ENCODE data around the gene TP73. TPM values are rescaled to one million over a fixed set of nuclear protein-coding genes. Genes with fewer than 3 reads are reported as not detected.

The TP73 gene
- total and polyA plus RNA-seq, 2 donors from 2014 or later = 0.54 TPM; not detected in 1

GRCh38 chr1:3650248-3651025 is 1.9 kb upstream of the TP73 start:
- no peaks in the 10 kb centered on the region for H3K9me3 ChIP-seq (ENCODE audit: control insufficient read depth in 2 of 3, insufficient read depth in 1 of 3, low read length in 3 of 3)
- FAIRE-seq (no peak), DNase-seq (peak in 1 of 5 donors; percentile 62)
- H3K27ac ChIP-seq (ENCODE audit: low read depth in 2 of 2, low read length in 2 of 2) = no peak overlapping the region
- H3K36me3 ChIP-seq (ENCODE audit: control insufficient read depth in 2 of 3, insufficient read depth in 3 of 3, low read length in 3 of 3) = no peaks in the 10 kb centered on the region
- peak overlapping the region in 2 of 3 donors; percentile 78 to 79 for H3K4me3 ChIP-seq (ENCODE audit: low read length in 3 of 3)
- peaks cover 0 to 12% (median 0%) of the 10 kb centered on the region in 3 donors for H3K4me1 ChIP-seq (ENCODE audit: control insufficient read depth in 2 of 3, insufficient read depth in 2 of 3, low read depth in 1 of 3, low read length in 3 of 3)
- intact Hi-C loops (cut with DNase I) = no loop called here
- no peak overlapping the region for H3K9ac ChIP-seq (ENCODE audit: low read length in 3 of 3)
- TF ChIP-seq CTCF (IDR thresholded peaks at IDR 0.05; ENCODE audit: borderline replicate concordance, extremely low read depth, insufficient read depth) = no peak
- H3K27me3 ChIP-seq (ENCODE audit: control insufficient read depth, insufficient read depth, low read length) = peaks cover 14% of the 10 kb centered on the region

GRCh38 chr1:3651026-3651929 is 1.0 kb upstream of the TP73 start:
- DNase-seq (peak in 2 of 5 donors; percentile 61 to 76), FAIRE-seq (no peak)
- H3K36me3 ChIP-seq (ENCODE audit: control insufficient read depth in 2 of 3, insufficient read depth in 3 of 3, low read length in 3 of 3) = no peaks in the 10 kb centered on the region
- H3K4me1 ChIP-seq (ENCODE audit: control insufficient read depth in 2 of 3, insufficient read depth in 2 of 3, low read depth in 1 of 3, low read length in 3 of 3) = peaks cover 0 to 12% (median 0%) of the 10 kb centered on the region in 3 donors
- intact Hi-C loops (cut with DNase I) = no loop called here
- no peaks in the 10 kb centered on the region for H3K9me3 ChIP-seq (ENCODE audit: control insufficient read depth in 2 of 3, insufficient read depth in 1 of 3, low read length in 3 of 3)
- TF ChIP-seq CTCF (IDR thresholded peaks at IDR 0.05; ENCODE audit: borderline replicate concordance, extremely low read depth, insufficient read depth) = no peak
- H3K4me3 ChIP-seq (ENCODE audit: low read length in 3 of 3) = no peak overlapping the region
- H3K27ac ChIP-seq (ENCODE audit: low read depth in 2 of 2, low read length in 2 of 2) = no peak overlapping the region
- H3K27me3 ChIP-seq (ENCODE audit: control insufficient read depth, insufficient read depth, low read length) = peaks cover 16% of the 10 kb centered on the region
- H3K9ac ChIP-seq (ENCODE audit: low read length in 3 of 3) = no peak overlapping the region

GRCh38 chr1:3652548-3653285 is 401 bp downstream of the TP73 start:
- Histone ChIP-seq H3K9me3 (ENCODE audit: control insufficient read depth in 2 of 3, insufficient read depth in 1 of 3, low read length in 3 of 3) (no peaks in the 10 kb centered on the region), H3K4me3 (ENCODE audit: low read length in 3 of 3) (no peak overlapping the region), H3K4me1 (ENCODE audit: control insufficient read depth in 2 of 3, insufficient read depth in 2 of 3, low read depth in 1 of 3, low read length in 3 of 3) (peaks cover 0 to 12% (median 0%) of the 10 kb centered on the region in 3 donors), H3K9ac (ENCODE audit: low read length in 3 of 3) (no peak overlapping the region), H3K36me3 (ENCODE audit: control insufficient read depth in 2 of 3, insufficient read depth in 3 of 3, low read length in 3 of 3) (no peaks in the 10 kb centered on the region), H3K27me3 (ENCODE audit: control insufficient read depth, insufficient read depth, low read length) (peaks cover 21% of the 10 kb centered on the region), H3K27ac (ENCODE audit: low read depth in 2 of 2, low read length in 2 of 2) (no peak overlapping the region)
- no peak for FAIRE-seq
- DNase-seq = peak in 2 of 5 donors; percentile 65 to 79
- intact Hi-C loops (cut with DNase I) = no loop called here
- no peak for TF ChIP-seq CTCF (IDR thresholded peaks at IDR 0.05; ENCODE audit: borderline replicate concordance, extremely low read depth, insufficient read depth)

Measured in kidney (tissue), 14 donors.